COLO829 (cell line): ENCODE data around the gene TLE1.
"Not testable (repeated sequence)": the region's sequence is repeated elsewhere in the genome, so short reads cannot be mapped to it uniquely, and the experiment has no call there.

Experiments used
- DNase-seq: peaks from one replicate; pipeline ENCODE4 v3.0.0; 2012; ENCODE audit warnings: low spot score

The TLE1 gene

DNA sequence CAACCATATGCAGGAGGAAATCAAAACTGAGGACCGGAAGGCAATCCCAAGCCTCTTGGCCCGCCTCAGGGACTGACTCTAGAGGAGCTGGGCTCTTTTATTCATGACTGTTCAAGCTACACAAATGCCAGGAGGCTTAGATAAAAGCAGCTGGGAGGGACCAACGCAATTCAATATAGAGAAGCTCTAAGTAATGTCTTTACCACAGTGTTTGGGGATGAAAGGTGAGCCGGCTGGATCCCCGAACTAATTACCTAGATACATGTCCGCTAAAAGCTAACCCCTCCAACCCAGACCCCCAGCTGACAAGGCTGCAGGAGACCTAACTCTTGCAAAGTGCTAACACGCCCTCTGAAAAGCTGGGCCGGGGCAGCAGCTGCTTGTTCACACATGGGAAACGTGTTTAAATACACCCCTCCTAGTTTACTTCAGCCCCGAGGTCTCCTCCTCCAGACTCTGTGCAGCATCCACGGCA lies 67.5 kb downstream of the TLE1 start:
- peak; percentile 51 for DNase-seq

- DNase-seq, result peak; percentile 98
Measured at GRCh38 chr9:81621118-81621517, 68.2 kb downstream of the TLE1 start.

GRCh38 chr9:81620002-81620390 lies 69.4 kb downstream of the TLE1 start:
- DNase-seq, result no peak

- no peak for DNase-seq
Measured at GRCh38 chr9:81619353-81620001, 69.9 kb downstream of the TLE1 start.

- DNase-seq, result no peak
Measured at GRCh38 chr9:81618923-81619322, 70.4 kb downstream of the TLE1 start.

DNA sequence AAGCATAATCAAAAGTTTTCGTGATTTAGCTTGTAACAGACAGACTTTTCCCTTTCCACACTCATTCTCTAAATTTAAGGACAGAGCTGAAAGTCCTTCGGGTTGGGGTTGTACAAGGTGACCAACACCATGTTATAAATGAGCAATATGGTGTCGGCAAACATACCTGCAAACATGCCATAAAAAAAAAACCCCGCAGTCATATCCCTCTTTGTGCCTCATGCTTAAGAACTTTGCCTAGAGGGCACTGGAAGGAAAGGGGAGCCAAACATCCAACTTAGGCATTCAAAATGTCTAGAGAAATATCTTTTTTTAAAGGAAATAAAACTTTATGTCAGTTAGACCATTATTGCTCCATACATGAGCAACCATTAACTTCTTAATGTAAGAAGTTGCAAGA lies 73.2 kb downstream of the TLE1 start:
- no peak for DNase-seq

DNA sequence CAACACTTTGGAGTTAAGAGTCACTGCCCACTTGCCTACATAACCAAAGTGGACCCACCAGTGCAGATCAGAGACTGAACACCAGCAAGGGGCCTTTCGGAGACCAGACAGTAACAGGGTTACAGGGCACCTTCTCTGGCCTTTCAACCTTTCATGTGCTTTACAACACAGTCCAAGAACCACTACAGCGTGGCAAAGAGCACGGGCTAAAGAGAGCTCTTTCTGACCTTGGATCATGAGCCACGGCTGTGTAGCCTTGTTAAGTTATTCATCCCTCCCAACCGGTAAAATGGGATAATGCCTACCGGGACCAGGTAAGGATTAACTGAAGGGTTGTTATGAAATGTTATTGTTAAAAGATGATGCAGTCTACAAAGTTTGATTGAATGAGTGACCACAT lies 75.0 kb downstream of the TLE1 start:
- no peak for DNase-seq

DNA sequence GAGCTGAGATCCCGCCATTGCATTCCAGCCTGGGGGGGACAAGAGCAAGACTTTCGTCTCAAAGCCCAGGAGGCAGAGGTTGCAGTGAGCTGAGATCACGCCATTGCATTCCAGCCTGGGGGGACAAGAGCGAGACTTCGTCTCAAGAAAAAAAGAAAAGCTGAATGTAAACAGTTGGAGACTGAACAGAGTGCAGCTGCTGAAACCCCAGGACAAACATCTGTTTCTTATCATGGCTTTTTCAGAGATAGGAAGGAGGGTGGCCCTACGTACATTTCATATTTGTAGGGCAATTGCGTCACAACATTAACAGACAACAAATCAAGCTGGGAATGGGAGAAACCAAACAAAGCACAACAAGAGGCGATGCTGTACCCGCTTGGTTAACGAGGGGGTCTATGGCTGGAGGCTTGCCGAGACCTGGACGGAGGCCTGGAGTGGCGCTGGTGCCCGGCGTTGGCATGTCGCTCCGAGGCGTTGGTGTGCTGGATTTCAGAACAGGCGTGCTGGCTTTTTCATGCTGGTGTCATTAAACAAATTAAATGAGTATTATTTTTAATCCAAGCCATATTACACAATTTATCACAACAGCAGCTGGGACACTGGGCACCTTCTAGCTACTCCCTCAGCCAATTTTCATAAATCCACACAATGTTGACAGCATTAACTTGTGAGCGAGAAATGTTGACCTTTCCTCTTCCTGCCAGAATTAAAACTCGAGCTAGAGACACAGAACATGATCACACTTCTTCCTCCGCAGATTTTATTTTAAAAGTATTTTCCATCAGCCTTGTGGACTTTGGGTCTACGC lies 76.1 kb downstream of the TLE1 start:
- no peak for DNase-seq

GRCh38 chr9:81611664-81612063 lies 77.7 kb downstream of the TLE1 start:
- DNase-seq, result no peak

DNA sequence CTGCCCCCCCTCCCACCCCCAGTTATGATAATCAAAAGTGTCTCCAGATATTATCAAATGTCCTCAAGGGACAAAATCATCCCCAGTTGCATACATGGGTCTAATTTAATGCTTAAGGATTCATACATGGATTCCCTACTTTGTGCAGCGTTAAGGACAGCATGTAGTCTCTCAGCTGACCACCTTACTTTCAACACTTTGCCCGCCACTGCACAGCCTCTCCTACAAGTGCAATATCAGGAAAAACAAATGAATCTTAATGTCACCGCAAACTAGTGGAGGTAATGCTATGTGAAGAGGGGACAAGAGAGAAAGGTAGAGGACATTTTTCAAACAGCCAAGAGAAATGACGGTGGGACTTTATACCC lies 78.6 kb downstream of the TLE1 start:
- DNase-seq, result no peak

DNA sequence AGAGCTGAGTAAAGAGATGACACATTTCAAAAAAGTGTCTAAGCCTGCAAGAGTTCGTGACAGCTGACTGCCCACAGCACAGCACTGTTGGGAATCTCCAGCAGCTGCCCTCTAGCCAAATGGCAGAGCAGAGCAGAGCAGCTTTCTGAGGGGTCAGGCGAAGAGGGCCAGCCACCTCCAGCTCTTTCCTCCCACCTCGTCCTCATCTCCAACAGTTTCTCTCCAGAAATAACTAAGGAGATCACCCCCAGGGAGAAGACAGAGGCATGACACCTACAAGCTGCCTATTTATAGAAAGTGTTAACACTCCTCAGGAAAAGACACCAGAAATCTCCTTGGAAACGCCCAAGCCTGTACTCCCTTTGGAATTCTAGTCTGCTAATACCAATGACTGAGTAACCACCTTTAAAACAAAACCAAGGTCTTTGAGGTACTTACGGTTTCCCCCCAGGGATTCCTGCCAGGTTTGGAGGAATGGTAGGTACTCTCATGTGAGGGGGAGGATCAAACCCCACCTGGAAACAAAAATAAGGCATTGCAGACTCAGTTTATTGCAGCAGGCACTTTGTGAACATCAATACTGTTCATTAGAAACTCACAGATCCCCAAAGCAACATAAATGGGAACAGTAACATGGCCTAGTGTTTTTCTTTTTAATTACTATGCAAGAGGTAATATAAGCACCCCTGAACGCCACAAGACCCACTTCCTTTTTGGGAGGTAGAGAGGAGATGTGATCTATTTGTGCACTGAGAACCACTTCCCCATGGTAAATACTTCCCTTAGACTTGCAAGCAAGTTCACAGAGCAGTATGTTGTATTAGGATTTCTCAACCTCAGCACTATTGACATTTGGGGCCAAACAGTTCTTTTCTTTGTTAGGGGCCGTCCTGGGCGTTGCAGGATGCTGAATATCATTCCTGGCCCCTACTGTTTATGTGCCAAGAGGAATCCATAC lies 79.3 kb downstream of the TLE1 start:
- DNase-seq, result no peak

- no peak for DNase-seq
Measured at GRCh38 chr9:81608289-81608657, 81.1 kb downstream of the TLE1 start.

DNA sequence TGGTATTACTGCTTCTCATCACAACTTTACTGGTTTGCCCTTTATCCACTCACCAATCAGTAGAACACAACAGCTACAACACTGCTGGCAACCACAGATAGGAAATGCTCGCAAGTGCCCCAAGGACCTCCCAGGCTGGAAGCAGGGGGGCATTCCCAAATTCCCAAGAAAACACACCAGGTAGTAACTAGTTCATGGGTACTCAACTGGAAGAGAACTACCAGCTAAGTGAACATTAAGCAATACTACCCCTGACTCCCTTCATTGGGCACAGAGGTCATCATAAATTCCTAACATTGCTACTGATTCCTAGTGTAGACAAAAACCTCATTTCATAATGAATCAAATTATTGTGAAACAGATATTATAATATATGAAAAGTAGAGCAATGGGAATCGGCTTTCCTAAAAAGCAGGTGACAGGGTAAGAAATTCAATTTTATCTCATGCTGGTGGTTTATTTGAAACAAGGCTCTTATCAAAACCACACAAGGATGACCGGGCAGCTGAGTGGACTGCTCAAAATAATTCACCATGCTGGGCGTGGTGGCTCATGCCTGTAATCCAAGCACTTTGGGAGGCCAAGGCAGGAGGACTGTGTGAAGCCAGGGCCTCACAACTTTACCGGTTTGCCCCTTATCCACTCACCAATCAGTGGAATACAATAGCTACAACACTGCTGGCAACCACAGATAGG lies 81.6 kb downstream of the TLE1 start:
- no peak for DNase-seq

DNA sequence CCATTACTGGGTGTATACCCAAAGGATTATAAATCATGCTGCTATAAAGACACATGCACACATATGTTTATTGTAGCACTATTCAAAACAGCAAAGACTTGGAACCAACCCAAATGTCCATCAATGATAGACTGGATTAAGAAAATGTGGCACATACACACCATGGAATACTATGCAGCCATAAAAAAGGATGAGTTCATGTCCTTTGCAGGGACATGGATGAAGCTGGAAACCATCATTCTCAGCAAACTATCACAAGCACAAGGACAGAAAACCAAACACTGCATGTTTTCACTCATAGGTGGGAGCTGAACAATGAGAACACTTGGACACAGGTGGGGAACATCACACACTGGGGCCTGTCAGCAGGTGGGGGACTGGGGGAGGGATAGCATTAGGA lies 83.1 kb downstream of the TLE1 start:
- DNase-seq, result not testable (repeated sequence)

GRCh38 chr9:81605170-81605670 lies 84.1 kb downstream of the TLE1 start:
- no peak for DNase-seq

DNA sequence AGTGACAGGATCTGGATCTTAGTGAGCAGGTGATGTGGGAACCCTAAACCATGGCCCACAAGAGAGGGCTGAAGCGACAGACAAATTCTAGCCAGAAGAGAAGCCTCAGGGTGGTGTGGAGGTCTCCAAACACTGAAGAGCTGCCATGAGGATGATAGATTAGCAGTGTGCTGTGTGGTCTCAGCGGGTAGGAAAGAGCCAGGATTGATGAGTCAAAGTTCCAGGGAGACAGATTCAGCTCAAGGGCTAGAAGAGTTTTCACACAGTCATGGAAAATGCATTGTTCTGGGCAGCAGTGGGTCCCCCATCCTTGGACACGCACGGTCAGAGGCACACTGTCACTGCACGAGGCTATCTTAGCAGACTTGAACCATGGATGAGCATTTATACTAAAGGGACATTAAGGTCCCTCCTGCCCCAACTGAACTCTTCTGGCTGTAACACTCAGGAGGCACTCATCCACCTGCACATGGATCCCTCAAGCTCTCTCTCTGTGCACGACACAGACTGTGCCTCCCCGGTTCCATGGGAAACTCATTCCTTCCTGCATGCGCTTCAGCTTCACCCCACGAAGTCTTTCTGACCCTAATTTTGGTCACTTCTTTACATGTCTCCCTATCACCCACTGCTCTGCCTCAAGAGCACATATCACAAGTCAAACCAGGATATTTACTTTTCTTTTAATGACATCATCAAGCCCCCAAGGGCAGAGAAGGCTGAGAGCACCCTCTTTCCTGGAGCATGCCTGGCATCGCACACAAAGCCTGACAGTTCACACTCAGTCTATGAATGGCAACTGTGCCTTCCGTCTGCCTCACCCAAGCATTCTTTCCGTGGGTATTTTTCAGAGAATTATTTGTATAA lies 84.8 kb downstream of the TLE1 start:
- no peak for DNase-seq

- DNase-seq, result no peak
Measured at GRCh38 chr9:81602887-81603680, 86.3 kb downstream of the TLE1 start.

DNA sequence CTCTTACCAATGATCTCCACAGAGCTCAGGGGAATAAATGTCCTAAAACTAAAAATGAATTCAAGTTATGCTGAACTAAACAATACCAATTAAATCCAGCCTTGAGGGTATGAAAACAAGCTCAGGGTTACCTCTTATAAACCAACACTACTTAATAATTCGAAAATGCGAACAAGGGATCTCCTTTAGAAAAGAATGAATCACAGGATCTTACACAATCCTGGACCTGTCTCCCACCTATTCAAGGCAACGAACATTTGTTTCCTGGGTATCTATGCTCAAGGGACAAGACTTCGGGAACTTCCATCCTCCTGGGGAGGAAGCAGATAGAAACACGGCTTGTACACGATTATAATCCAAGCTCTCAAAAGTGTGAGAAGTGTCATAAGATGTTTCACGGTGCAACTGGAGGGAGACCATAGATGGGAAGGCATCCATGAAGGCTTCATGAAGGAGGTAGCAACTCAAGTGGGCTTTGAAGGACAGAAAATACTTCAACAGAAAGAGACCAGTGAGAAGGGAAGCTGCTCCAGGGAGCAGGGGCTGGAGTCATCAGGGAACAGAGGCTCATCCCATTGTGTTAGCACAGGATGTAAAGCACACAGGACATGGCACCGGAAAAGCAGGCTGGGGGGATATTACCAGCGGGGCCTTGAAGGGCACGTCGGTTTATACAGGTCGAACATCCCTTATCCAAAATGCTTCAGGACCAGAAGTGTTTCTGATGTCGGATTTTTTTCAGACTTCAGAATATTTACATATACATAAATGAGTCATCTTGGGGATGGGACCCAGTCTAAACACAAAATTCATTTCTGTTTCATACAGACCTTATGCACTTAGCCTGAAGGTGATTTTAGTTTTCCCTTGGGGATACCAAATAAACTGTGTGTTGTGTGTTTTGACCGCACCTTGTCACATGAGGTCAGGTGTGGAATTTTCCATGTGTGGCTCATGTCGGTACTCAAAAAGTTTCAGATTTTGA lies 87.4 kb downstream of the TLE1 start:
- DNase-seq, result peak; percentile 45

GRCh38 chr9:81600631-81601030 lies 88.7 kb downstream of the TLE1 start:
- DNase-seq, result no peak
